DND-41 (cell line): ENCODE data around the gene GTF3C4.

Source experiments
- EZH2 ChIP-seq: IDR thresholded peaks from 3 replicates; pipeline ENCODE4 v1.6.1; 2012; ENCODE audit warnings: borderline replicate concordance, low read depth, mild to moderate bottlenecking, moderate library complexity, low read length, inconsistent platforms; ENCODE audit not compliant: severe bottlenecking
- TF ChIP-seq, protein P1 (sequence below): IDR thresholded peaks from 2 replicates; pipeline ENCODE4 v1.5.1; 2012; ENCODE audit warnings: borderline replicate concordance, low read length, moderate library complexity, mild to moderate bottlenecking; ENCODE audit not compliant: poor library complexity, severe bottlenecking; ENCODE audit errors: extremely low read depth

DNA sequence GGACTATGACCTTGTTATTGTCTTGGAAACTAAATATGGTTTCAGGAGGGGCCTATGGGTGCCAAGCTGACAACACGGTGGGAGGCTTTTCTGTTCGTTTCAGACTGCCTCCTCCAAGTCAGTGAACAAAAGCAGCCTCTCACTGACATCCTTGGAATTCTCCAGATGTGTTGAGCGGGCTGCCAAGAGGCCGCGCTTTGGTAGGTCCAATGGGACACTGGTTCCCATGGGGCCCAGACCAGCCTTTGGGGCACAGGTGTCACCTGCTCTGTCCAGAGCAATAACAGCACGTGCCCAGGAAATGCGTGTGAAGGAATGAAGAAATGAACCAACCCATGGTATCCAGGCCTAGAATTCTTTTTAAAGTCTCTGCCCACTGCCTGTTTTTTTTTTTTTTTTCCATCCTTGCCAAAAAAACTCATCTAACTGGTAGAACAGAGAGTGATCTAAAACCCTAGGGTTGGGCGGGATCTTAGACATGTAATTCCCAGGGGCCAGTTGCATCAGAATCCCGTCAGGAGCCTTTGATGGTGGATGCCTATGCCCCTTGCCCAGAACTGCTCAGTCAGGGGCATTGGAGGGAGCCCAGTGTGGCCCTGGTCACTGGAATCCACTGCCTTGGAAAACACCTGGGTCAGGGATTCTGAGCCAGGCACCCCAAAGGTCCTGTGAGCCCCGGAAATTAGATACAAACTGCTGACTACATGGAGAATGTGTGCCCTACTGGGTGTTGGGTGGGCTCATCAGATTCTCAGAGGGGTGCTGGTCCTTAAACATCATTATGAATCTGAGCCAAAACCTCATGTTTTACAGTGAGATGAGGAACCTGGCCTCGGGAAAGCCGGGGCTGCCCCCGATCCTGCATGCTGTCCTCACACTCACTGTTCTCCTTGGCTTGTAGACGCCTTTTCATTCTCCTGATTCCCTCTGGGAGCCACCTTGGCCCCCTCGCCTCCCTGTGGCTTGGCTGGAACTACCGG lies 60.1 kb downstream of the GTF3C4 start:
- TF ChIP-seq, protein P1, sequence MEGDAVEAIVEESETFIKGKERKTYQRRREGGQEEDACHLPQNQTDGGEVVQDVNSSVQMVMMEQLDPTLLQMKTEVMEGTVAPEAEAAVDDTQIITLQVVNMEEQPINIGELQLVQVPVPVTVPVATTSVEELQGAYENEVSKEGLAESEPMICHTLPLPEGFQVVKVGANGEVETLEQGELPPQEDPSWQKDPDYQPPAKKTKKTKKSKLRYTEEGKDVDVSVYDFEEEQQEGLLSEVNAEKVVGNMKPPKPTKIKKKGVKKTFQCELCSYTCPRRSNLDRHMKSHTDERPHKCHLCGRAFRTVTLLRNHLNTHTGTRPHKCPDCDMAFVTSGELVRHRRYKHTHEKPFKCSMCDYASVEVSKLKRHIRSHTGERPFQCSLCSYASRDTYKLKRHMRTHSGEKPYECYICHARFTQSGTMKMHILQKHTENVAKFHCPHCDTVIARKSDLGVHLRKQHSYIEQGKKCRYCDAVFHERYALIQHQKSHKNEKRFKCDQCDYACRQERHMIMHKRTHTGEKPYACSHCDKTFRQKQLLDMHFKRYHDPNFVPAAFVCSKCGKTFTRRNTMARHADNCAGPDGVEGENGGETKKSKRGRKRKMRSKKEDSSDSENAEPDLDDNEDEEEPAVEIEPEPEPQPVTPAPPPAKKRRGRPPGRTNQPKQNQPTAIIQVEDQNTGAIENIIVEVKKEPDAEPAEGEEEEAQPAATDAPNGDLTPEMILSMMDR = no peak
- no peak for TF ChIP-seq EZH2
